ENCODE measurements around the gene CIB4.

- TF ChIP-seq CTCF (IDR thresholded peaks at IDR 0.05) (no peak), POLR2A (IDR thresholded peaks at IDR 0.05) (no peak)
These were observed 21.6 kb downstream of the CIB4 start for GRCh38 chr2:26619521-26619951.

Data from ovary (tissue), 3 donors.